WTC11 (cell line): ENCODE results near the gene SLC6A9.

Experiments
- ARID4B ChIP-seq: sonication (generic); formaldehyde crosslinking; IDR thresholded peaks from 2 replicates; pipeline ENCODE4 v1.8.0; 2023; ENCODE audit warnings: missing genetic modification reagents, mild to moderate bottlenecking, borderline replicate concordance
- CREB1 ChIP-seq: sonication (generic); formaldehyde crosslinking; IDR thresholded peaks from 2 replicates; pipeline ENCODE4 v1.8.0; 2023; ENCODE audit warnings: mild to moderate bottlenecking, missing genetic modification reagents
- CREM ChIP-seq: sonication (generic); formaldehyde crosslinking; IDR thresholded peaks from 2 replicates; pipeline ENCODE4 v1.8.1; 2022; ENCODE audit warnings: mild to moderate bottlenecking, missing genetic modification reagents, moderate library complexity
- CTCF ChIP-seq: fragments of 200-600 bp; IDR thresholded peaks from 2 replicates; pipeline ENCODE4 v1.8.0; 2022; ENCODE audit warnings: antibody characterized with exemption
- MYBL2 ChIP-seq: sonication (generic); formaldehyde crosslinking; IDR thresholded peaks from 2 replicates; pipeline ENCODE4 v1.8.1; 2023; ENCODE audit warnings: mild to moderate bottlenecking, moderate library complexity, missing genetic modification reagents
- SMAD3 ChIP-seq: sonication (generic); formaldehyde crosslinking; IDR thresholded peaks from 2 replicates; pipeline ENCODE4 v1.8.0; 2022; ENCODE audit warnings: missing genetic modification reagents, mild to moderate bottlenecking, borderline replicate concordance
- USF1 ChIP-seq: sonication (generic); formaldehyde crosslinking; IDR thresholded peaks from 2 replicates; pipeline ENCODE4 v1.8.0; 2022; ENCODE audit warnings: mild to moderate bottlenecking, missing genetic modification reagents
- USF2 ChIP-seq: sonication (generic); formaldehyde crosslinking; IDR thresholded peaks from 2 replicates; pipeline ENCODE4 v1.8.1; 2023; ENCODE audit warnings: mild to moderate bottlenecking, missing genetic modification reagents, moderate library complexity
- ZNF512 ChIP-seq: sonication (generic); formaldehyde crosslinking; IDR thresholded peaks from 2 replicates; pipeline ENCODE4 v1.8.1; 2022; ENCODE audit warnings: missing genetic modification reagents, borderline replicate concordance

- TF ChIP-seq CTCF, result no peak
- no peak for TF ChIP-seq SMAD3 (CRISPR knock-in tag)
- no peak for TF ChIP-seq CREM (CRISPR knock-in tag)
- TF ChIP-seq CREB1 (CRISPR knock-in tag), result no peak
- TF ChIP-seq MYBL2 (CRISPR knock-in tag), result no peak
- TF ChIP-seq ARID4B (CRISPR knock-in tag), result no peak
- no peak for TF ChIP-seq USF2 (CRISPR knock-in tag)
- TF ChIP-seq ZNF512 (CRISPR knock-in tag), result no peak
- TF ChIP-seq USF1, result no peak
Observed at GRCh38 chr1:44010935-44011471, 20.3 kb downstream of the SLC6A9 start.
